GM23338 (cell line): ENCODE measurements around the gene NUDT15.

Source experiments
- CREB1 ChIP-seq: fragments of 250-450 bp; sonication (Bioruptor Pico); IDR thresholded peaks from 2 replicates; pipeline ENCODE4 v1.5.0; 2020; ENCODE audit warnings: low read depth, mild to moderate bottlenecking, moderate library complexity
- EZH2 ChIP-seq: fragments of 200-600 bp; sonication (generic); IDR thresholded peaks from one replicate; pipeline ENCODE4 v1.8.0; 2017; ENCODE audit warnings: antibody characterized with exemption, mild to moderate bottlenecking, low read depth; ENCODE audit not compliant: unreplicated experiment
- EZH2phosphoT487 ChIP-seq: fragments of 200-600 bp; sonication (generic); IDR thresholded peaks from one replicate; pipeline ENCODE4 v1.8.1; 2018; ENCODE audit warnings: antibody characterized with exemption; ENCODE audit not compliant: unreplicated experiment
- JUNB ChIP-seq: IDR thresholded peaks from one replicate; pipeline ENCODE4 v1.6.1; 2016; ENCODE audit warnings: antibody characterized with exemption; ENCODE audit not compliant: unreplicated experiment
- NANOG ChIP-seq: IDR thresholded peaks from 2 replicates; pipeline ENCODE4 v1.6.1; 2016; ENCODE audit warnings: antibody characterized with exemption, borderline replicate concordance
- POLR2AphosphoS5 ChIP-seq: IDR thresholded peaks from 2 replicates; pipeline ENCODE4 v1.6.1; 2016; ENCODE audit warnings: antibody characterized with exemption, low read depth
- STAT1 ChIP-seq: IDR thresholded peaks from one replicate; pipeline ENCODE4 v1.6.1; 2016; ENCODE audit warnings: antibody characterized with exemption; ENCODE audit not compliant: unreplicated experiment
- ZNF114 ChIP-seq: fragments of 250-450 bp; sonication (Bioruptor Pico); IDR thresholded peaks from 2 replicates; pipeline ENCODE4 v1.5.0; 2020; ENCODE audit warnings: mild to moderate bottlenecking, moderate library complexity
- ZNF331 ChIP-seq: fragments of 250-450 bp; sonication (Bioruptor Pico); IDR thresholded peaks from 2 replicates; pipeline ENCODE4 v1.5.0; 2020; ENCODE audit warnings: low read depth, mild to moderate bottlenecking, moderate library complexity
- TF ChIP-seq, protein P1 (sequence below), 2 experiments: fragments of 200-600 bp in 1 of 2; sonication (generic) in 1 of 2; conservative IDR thresholded peaks; 2 replicates each; pipeline versions ENCODE4 v1.5.1 to v1.6.1; 2016 to 2017; ENCODE audit warnings: antibody characterized with exemption in 2 of 2, low read depth in 2 of 2, mild to moderate bottlenecking in 2 of 2, moderate library complexity in 1 of 2
- TF ChIP-seq, protein P2 (sequence below): IDR thresholded peaks from 2 replicates; pipeline ENCODE4 v1.6.1; 2016; ENCODE audit warnings: antibody characterized with exemption
- TF ChIP-seq, protein P3 (sequence below): IDR thresholded peaks from one replicate; pipeline ENCODE4 v1.6.1; 2018; ENCODE audit warnings: antibody characterized with exemption; ENCODE audit not compliant: unreplicated experiment

GRCh38 chr13:48028066-48028465 lies 9.5 kb upstream of the NUDT15 start:
- TF ChIP-seq, protein P1, sequence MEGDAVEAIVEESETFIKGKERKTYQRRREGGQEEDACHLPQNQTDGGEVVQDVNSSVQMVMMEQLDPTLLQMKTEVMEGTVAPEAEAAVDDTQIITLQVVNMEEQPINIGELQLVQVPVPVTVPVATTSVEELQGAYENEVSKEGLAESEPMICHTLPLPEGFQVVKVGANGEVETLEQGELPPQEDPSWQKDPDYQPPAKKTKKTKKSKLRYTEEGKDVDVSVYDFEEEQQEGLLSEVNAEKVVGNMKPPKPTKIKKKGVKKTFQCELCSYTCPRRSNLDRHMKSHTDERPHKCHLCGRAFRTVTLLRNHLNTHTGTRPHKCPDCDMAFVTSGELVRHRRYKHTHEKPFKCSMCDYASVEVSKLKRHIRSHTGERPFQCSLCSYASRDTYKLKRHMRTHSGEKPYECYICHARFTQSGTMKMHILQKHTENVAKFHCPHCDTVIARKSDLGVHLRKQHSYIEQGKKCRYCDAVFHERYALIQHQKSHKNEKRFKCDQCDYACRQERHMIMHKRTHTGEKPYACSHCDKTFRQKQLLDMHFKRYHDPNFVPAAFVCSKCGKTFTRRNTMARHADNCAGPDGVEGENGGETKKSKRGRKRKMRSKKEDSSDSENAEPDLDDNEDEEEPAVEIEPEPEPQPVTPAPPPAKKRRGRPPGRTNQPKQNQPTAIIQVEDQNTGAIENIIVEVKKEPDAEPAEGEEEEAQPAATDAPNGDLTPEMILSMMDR (conservative IDR thresholded peaks at IDR 0.05; ENCODE audit: low read depth in 2 of 2) = no peak
- TF ChIP-seq CREB1 (CRISPR knock-in tag) (no peak), JUNB (no peak), EZH2 (no peak), EZH2phosphoT487 (no peak), POLR2AphosphoS5 (no peak), STAT1 (no peak), NANOG (no peak), ZNF114 (CRISPR knock-in tag) (no peak), ZNF331 (CRISPR knock-in tag) (no peak)
- TF ChIP-seq, protein P2, sequence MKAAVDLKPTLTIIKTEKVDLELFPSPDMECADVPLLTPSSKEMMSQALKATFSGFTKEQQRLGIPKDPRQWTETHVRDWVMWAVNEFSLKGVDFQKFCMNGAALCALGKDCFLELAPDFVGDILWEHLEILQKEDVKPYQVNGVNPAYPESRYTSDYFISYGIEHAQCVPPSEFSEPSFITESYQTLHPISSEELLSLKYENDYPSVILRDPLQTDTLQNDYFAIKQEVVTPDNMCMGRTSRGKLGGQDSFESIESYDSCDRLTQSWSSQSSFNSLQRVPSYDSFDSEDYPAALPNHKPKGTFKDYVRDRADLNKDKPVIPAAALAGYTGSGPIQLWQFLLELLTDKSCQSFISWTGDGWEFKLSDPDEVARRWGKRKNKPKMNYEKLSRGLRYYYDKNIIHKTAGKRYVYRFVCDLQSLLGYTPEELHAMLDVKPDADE = no peak
- TF ChIP-seq, protein P3, sequence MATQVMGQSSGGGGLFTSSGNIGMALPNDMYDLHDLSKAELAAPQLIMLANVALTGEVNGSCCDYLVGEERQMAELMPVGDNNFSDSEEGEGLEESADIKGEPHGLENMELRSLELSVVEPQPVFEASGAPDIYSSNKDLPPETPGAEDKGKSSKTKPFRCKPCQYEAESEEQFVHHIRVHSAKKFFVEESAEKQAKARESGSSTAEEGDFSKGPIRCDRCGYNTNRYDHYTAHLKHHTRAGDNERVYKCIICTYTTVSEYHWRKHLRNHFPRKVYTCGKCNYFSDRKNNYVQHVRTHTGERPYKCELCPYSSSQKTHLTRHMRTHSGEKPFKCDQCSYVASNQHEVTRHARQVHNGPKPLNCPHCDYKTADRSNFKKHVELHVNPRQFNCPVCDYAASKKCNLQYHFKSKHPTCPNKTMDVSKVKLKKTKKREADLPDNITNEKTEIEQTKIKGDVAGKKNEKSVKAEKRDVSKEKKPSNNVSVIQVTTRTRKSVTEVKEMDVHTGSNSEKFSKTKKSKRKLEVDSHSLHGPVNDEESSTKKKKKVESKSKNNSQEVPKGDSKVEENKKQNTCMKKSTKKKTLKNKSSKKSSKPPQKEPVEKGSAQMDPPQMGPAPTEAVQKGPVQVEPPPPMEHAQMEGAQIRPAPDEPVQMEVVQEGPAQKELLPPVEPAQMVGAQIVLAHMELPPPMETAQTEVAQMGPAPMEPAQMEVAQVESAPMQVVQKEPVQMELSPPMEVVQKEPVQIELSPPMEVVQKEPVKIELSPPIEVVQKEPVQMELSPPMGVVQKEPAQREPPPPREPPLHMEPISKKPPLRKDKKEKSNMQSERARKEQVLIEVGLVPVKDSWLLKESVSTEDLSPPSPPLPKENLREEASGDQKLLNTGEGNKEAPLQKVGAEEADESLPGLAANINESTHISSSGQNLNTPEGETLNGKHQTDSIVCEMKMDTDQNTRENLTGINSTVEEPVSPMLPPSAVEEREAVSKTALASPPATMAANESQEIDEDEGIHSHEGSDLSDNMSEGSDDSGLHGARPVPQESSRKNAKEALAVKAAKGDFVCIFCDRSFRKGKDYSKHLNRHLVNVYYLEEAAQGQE = no peak
